SU-DHL-6 (cell line): Measurements from ENCODE around the gene XYLT1.

ENCODE experiments used
- H2AFZ ChIP-seq: fragments of 200-600 bp; sonication (generic); 2 replicates; pipeline ENCODE4 v1.6.1; 2014; ENCODE audit warnings: low read depth, mild to moderate bottlenecking, moderate library complexity, mixed read lengths, antibody characterized with exemption, low read length; ENCODE audit not compliant: severe bottlenecking
- H3F3A ChIP-seq: fragments of 200-600 bp; shearing (Covaris generic); 2 replicates; pipeline ENCODE4 v1.6.0; 2016; ENCODE audit warnings: antibody characterized with exemption, mild to moderate bottlenecking; ENCODE audit not compliant: insufficient read depth
- H3K27ac ChIP-seq: fragments of 200-600 bp; sonication (generic); 2 replicates; pipeline ENCODE4 v1.5.1; 2016; ENCODE audit warnings: low read depth, mild to moderate bottlenecking, low read length, moderate library complexity, mixed read lengths
- H3K27me3 ChIP-seq: fragments of 200-600 bp; sonication (generic), shearing (Covaris generic); 2 replicates; pipeline ENCODE4 v1.6.0; 2014; ENCODE audit warnings: mild to moderate bottlenecking, low read length
- H3K36me3 ChIP-seq: fragments of 200-600 bp; sonication (generic); 2 replicates; pipeline ENCODE4 v1.6.1; 2014; ENCODE audit warnings: mild to moderate bottlenecking, low read length, mixed read lengths
- H3K4me2 ChIP-seq: fragments of 300-600, 200-600 bp; shearing (Covaris generic), sonication (generic); 2 replicates; pipeline ENCODE4 v1.6.0; 2014; ENCODE audit warnings: low read length, low read depth, mild to moderate bottlenecking; ENCODE audit not compliant: poor library complexity, severe bottlenecking
- H3K4me3 ChIP-seq: fragments of 200-600 bp; sonication (generic); 2 replicates; pipeline ENCODE4 v1.5.1; 2014; ENCODE audit warnings: antibody characterized with exemption, low read length, mild to moderate bottlenecking, mixed read lengths; ENCODE audit not compliant: insufficient read depth, poor library complexity, severe bottlenecking
- H3K79me2 ChIP-seq: fragments of 200-600 bp; sonication (generic); 2 replicates; pipeline ENCODE4 v1.6.1; 2014; ENCODE audit warnings: mild to moderate bottlenecking, low read length, moderate library complexity; ENCODE audit not compliant: insufficient read depth
- H3K9ac ChIP-seq: fragments of 200-600 bp; sonication (generic); 2 replicates; pipeline ENCODE4 v1.7.0; 2014; ENCODE audit warnings: mild to moderate bottlenecking, low read length
- H3K9me2 ChIP-seq: fragments of 200-600 bp; sonication (generic); replicated peaks from 2 replicates; pipeline ENCODE4 v1.6.1; 2014; ENCODE audit warnings: low read length; ENCODE audit not compliant: insufficient read depth
- H3K9me3 ChIP-seq: fragments of 200-600 bp; sonication (generic); 2 replicates; pipeline ENCODE4 v1.6.1; 2014; ENCODE audit warnings: low read length, mixed read lengths; ENCODE audit not compliant: insufficient read depth
- H4K20me1 ChIP-seq: fragments of 200-600 bp; sonication (generic); 2 replicates; pipeline ENCODE4 v1.6.1; 2014; ENCODE audit warnings: low read depth, mild to moderate bottlenecking, antibody characterized with exemption, low read length, moderate library complexity, mixed read lengths
- EZH2phosphoT487 ChIP-seq: fragments of 200-600 bp; sonication (generic), shearing (Covaris generic); conservative IDR thresholded peaks from 2 replicates; pipeline ENCODE4 v1.6.1; 2018; ENCODE audit warnings: mild to moderate bottlenecking, antibody characterized with exemption, low read length, moderate library complexity, mixed read lengths
- TF ChIP-seq, protein P1 (sequence below): fragments of 200-600 bp; sonication (generic); IDR thresholded peaks from one replicate; pipeline ENCODE4 v1.5.1; 2017; ENCODE audit warnings: antibody characterized with exemption, mild to moderate bottlenecking, low read length, moderate library complexity; ENCODE audit not compliant: insufficient read depth, poor library complexity, severe bottlenecking

The XYLT1 gene

DNA sequence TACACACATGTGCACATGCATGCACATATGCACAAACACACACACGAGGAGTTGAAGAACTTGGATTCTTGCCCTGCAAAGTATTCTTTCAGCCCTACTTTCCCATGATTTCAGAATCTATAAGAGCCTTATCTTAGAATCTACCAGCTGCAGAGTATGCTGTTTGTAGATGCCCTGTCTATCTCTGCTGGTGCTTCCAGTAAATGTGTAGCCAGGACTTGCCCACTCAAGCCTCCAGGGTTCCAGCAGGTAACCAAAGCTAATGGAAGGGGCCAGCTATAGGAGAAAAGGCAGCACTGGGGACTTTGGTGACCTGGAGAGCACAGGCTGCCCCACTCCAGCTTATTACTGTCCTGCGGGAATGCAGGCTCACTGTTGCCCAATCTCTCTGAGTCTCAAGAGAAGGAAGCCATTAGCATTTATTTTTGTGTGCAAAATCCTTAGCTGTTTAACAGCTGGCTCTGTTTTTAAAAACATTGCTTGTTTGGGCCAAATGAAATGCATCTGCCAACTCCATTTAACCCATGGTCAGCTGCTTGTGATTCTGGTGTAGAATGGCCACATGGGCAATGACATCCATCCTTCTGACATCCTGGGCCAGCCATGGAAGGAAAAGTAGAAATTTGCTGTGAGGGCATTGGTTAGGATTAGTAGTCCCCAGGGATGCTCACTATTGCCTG is 28.6 kb upstream of the XYLT1 start:
- TF ChIP-seq, protein P1, sequence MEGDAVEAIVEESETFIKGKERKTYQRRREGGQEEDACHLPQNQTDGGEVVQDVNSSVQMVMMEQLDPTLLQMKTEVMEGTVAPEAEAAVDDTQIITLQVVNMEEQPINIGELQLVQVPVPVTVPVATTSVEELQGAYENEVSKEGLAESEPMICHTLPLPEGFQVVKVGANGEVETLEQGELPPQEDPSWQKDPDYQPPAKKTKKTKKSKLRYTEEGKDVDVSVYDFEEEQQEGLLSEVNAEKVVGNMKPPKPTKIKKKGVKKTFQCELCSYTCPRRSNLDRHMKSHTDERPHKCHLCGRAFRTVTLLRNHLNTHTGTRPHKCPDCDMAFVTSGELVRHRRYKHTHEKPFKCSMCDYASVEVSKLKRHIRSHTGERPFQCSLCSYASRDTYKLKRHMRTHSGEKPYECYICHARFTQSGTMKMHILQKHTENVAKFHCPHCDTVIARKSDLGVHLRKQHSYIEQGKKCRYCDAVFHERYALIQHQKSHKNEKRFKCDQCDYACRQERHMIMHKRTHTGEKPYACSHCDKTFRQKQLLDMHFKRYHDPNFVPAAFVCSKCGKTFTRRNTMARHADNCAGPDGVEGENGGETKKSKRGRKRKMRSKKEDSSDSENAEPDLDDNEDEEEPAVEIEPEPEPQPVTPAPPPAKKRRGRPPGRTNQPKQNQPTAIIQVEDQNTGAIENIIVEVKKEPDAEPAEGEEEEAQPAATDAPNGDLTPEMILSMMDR = no peak
- no peak for TF ChIP-seq EZH2phosphoT487
- Histone ChIP-seq H2AFZ (no peak overlapping the region), H3K27ac (no peak overlapping the region), H3K9me3 (no peaks in the 10 kb centered on the region), H4K20me1 (no peaks in the 10 kb centered on the region), H3K27me3 (no peaks in the 10 kb centered on the region), H3K36me3 (no peaks in the 10 kb centered on the region), H3K79me2 (no peaks in the 10 kb centered on the region), H3K9me2 (no peaks in the 10 kb centered on the region), H3K4me2 (no peak overlapping the region), H3K9ac (no peak overlapping the region), H3K4me3 (no peak overlapping the region), H3F3A (no peaks in the 10 kb centered on the region)

DNA sequence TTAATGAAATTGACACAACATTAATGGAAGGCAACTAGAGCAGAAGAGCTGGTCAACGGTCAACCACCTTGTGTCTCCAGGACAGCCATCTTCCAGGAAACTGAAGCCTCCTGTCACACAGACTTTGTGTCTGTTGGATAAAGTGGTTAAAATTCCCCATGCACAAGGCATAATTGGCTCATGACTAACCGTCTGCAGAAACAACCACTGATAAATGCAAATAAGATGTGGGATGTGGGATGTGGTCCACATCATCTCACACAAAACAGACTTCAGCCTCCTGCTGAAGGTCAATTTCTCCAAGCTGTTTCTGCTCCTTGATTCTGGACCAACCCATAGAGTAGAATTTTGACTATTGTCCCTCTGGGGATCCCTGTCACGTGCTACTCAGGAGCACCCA is 26.9 kb upstream of the XYLT1 start:
- Histone ChIP-seq H3K27ac (no peak overlapping the region), H4K20me1 (no peaks in the 10 kb centered on the region), H3K79me2 (no peaks in the 10 kb centered on the region), H3K9me3 (no peaks in the 10 kb centered on the region), H3F3A (no peaks in the 10 kb centered on the region), H3K9me2 (no peaks in the 10 kb centered on the region), H3K27me3 (no peaks in the 10 kb centered on the region), H3K36me3 (no peaks in the 10 kb centered on the region), H2AFZ (no peak overlapping the region), H3K9ac (no peak overlapping the region), H3K4me2 (no peak overlapping the region), H3K4me3 (no peak overlapping the region)
- TF ChIP-seq, protein P1 = no peak
- TF ChIP-seq EZH2phosphoT487 = no peak

DNA sequence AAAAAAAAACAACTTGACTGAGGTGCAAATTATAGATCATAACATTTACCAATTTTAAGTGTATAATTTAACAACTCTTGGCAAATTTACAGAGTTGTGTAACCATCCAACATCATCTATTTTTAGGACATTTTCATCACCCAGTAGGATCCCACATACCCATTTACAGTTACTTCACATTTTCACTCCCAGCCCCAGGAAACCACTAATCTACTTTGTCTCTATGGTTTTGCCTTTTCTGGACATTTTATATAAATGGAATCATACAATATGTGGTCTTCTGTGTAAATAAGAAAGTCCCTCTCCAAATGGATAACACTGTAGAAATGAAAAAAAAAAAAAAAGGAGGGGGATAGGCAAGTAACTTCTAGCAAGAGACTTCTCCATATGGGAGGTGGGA is 26.1 kb upstream of the XYLT1 start:
- H3K79me2 ChIP-seq = no peaks in the 10 kb centered on the region
- no peaks in the 10 kb centered on the region for H3F3A ChIP-seq
- no peaks in the 10 kb centered on the region for H3K36me3 ChIP-seq
- no peaks in the 10 kb centered on the region for H3K9me2 ChIP-seq
- H3K4me3 ChIP-seq = no peak overlapping the region
- no peak overlapping the region for H2AFZ ChIP-seq
- no peak overlapping the region for H3K4me2 ChIP-seq
- no peak overlapping the region for H3K9ac ChIP-seq
- no peaks in the 10 kb centered on the region for H4K20me1 ChIP-seq
- TF ChIP-seq, protein P1 = no peak
- TF ChIP-seq EZH2phosphoT487 = no peak
- no peak overlapping the region for H3K27ac ChIP-seq
- H3K9me3 ChIP-seq = no peaks in the 10 kb centered on the region
- H3K27me3 ChIP-seq = no peaks in the 10 kb centered on the region
